NB4 (cell line): Measurements from ENCODE around the gene WASF3.

Experiments
- CTCF ChIP-seq: IDR thresholded peaks from one replicate; pipeline ENCODE4 v1.5.1; 2012; ENCODE audit warnings: low read depth, low read length
- POLR2A ChIP-seq: IDR thresholded peaks from 2 replicates; pipeline ENCODE4 v1.6.1; 2011; ENCODE audit warnings: mild to moderate bottlenecking; ENCODE audit not compliant: insufficient read length; ENCODE audit errors: extremely low read depth

DNA sequence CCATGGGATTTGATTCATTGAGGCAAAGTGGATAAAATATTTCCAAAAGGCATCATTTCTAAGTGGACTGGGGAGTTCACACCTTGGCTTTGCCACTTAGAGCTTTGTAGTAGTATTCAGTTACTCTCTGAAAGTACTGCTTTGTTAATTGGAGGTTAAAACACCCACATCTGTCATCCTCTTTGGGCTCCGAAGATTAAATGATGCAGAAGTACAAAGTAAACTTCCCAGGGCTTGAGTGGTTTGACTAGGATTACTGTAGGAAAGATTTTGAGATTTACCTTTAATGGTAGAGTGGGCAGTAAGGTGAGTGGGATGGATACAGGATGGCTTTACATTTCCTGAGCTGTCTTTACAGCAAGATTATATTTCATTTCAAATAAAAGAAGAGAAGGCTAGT, 42.4 kb downstream of the WASF3 start:
- TF ChIP-seq CTCF (no peak), POLR2A (no peak)
